K562 (cell line): Measurements from ENCODE around the gene CRYAB. TPM values are rescaled to one million over a fixed set of nuclear protein-coding genes. Genes with fewer than 3 reads are reported as not detected.

Experiments
- ATF7 ChIP-seq: fragments of 450-650 bp; IDR thresholded peaks from 2 replicates; pipeline ENCODE4 v1.7.1; 2014; ENCODE audit warnings: mild to moderate bottlenecking, moderate library complexity
- CTCF ChIP-seq, 3 experiments: IDR thresholded peaks in 2 of 3; conservative IDR thresholded peaks in 1 of 3; 2 replicates each; pipeline ENCODE4 v1.5.1; 2011 to 2012; ENCODE audit warnings: low read length in 3 of 3, mild to moderate bottlenecking in 3 of 3, control low read depth in 2 of 3, improper control_type of control experiment in 1 of 3, inconsistent platforms in 1 of 3, low read depth in 1 of 3, mixed read lengths in 1 of 3, moderate library complexity in 1 of 3; ENCODE audit not compliant: insufficient read depth in 2 of 3
- E2F6 ChIP-seq, 2 experiments: IDR thresholded peaks; 2 replicates each; pipeline ENCODE4 v1.6.1; 2011; ENCODE audit warnings: borderline replicate concordance in 1 of 2, control low read depth in 1 of 2, low read depth in 1 of 2, low read length in 1 of 2, mild to moderate bottlenecking in 1 of 2, mixed read lengths in 1 of 2, moderate library complexity in 1 of 2; ENCODE audit not compliant: insufficient read depth in 1 of 2, insufficient read length in 1 of 2, poor library complexity in 1 of 2, severe bottlenecking in 1 of 2; ENCODE audit errors: extremely low read depth in 1 of 2
- FOXK1 ChIP-seq: sonication (generic); formaldehyde crosslinking; IDR thresholded peaks from 2 replicates; pipeline ENCODE4 v1.8.0; 2022; ENCODE audit warnings: missing genetic modification reagents, mild to moderate bottlenecking, borderline replicate concordance
- ID3 ChIP-seq, 2 experiments: fragments of 250-450 bp in 1 of 2; fragments of 450-650 bp in 1 of 2; sonication (Bioruptor Pico) in 1 of 2; IDR thresholded peaks; 2 replicates each; pipeline versions ENCODE4 v1.6.1 to v1.8.0; 2016 to 2021; ENCODE audit warnings: mild to moderate bottlenecking in 2 of 2, moderate library complexity in 2 of 2, missing compliant biosample characterization in 1 of 2, missing genetic modification characterization in 1 of 2
- NEUROD1 ChIP-seq: fragments of 150-350 bp; IDR thresholded peaks from 2 replicates; pipeline ENCODE4 v1.6.1; 2014; ENCODE audit warnings: borderline replicate concordance, low read length, low read depth; ENCODE audit not compliant: partially characterized antibody
- POU5F1 ChIP-seq: fragments of 150-350 bp; IDR thresholded peaks from 2 replicates; pipeline ENCODE4 v1.6.1; 2014; ENCODE audit warnings: borderline replicate concordance, low read length, low read depth, mild to moderate bottlenecking; ENCODE audit not compliant: partially characterized antibody
- SMARCE1 ChIP-seq: fragments of 450-650 bp; IDR thresholded peaks from 2 replicates; pipeline ENCODE4 v1.7.1; 2016; ENCODE audit warnings: mild to moderate bottlenecking
- SRSF3 ChIP-seq: fragments of 200-400 bp; formaldehyde crosslinking; IDR thresholded peaks from 2 replicates; pipeline ENCODE4 v1.6.1; 2016; ENCODE audit warnings: mild to moderate bottlenecking, low read length, moderate library complexity; ENCODE audit not compliant: insufficient read depth
- TAF15 ChIP-seq: fragments of 200-400 bp; formaldehyde crosslinking; IDR thresholded peaks from 2 replicates; pipeline ENCODE4 v1.6.1; 2017; ENCODE audit warnings: mild to moderate bottlenecking, low read depth, low read length, moderate library complexity
- ZBTB40 ChIP-seq, 2 experiments: fragments of 450-650 bp in 1 of 2; sonication (generic) in 1 of 2; formaldehyde crosslinking in 1 of 2; IDR thresholded peaks; 2 replicates each; pipeline versions ENCODE4 v1.7.1 to v1.9.0; 2016 to 2022; ENCODE audit warnings: inconsistent platforms in 1 of 2, mild to moderate bottlenecking in 1 of 2, missing genetic modification reagents in 1 of 2
- polyA plus RNA-seq, 8 experiments: library from polyadenylated mRNA; depleted of rRNA in 4 of 8; stranded (reverse) in 5 of 8; unstranded in 3 of 8; fragments of >200 nt; fragmentation: Nextera tagmentation in 2 of 8; fragmentation: Illumina TruSeq in 1 of 8; extraction: Ambion mirVana in 2 of 8; extraction: Trizol in 1 of 8; gene quantifications; 2 replicates each; pipeline versions ENCODE4 v1.2.1 to v1.2.3, GENCODE V29; 2011 to 2014; ENCODE audit warnings: inconsistent platforms in 1 of 8, missing spikeins in 1 of 8
- total RNA-seq, 7 experiments: library from RNA; depleted of rRNA in 6 of 7; stranded (reverse); fragments of >200 nt in 6 of 7; fragmentation: Illumina TruSeq in 2 of 7; extraction: Trizol in 2 of 7; gene quantifications; 2 replicates each; pipeline versions ENCODE4 v1.2.1 to v1.2.3, GENCODE V29; 2011 to 2021; ENCODE audit warnings: low replicate concordance in 1 of 7

Gene CRYAB
- total and polyA plus RNA-seq, 9 of the 15 experiments (the other 6 are each of a cell fraction or from before 2014, with no cell fraction given) = 0.83 to 7.5 (median 3.6) TPM

- TF ChIP-seq ZBTB40 (IDR thresholded peaks at IDR 0.05) = 0 out of 2 replicates have a peak, but pooled peaks have one; percentile 6
- no peak for TF ChIP-seq ZBTB40 (CRISPR knock-in tag; IDR thresholded peaks at IDR 0.05)
- TF ChIP-seq ID3 (CRISPR knock-in tag; IDR thresholded peaks at IDR 0.05) = no peak
- 0 out of 2 replicates have a peak, but pooled peaks have one; percentile 15 for TF ChIP-seq ID3 (tag; IDR thresholded peaks at IDR 0.05)
- peak; percentile 57 for TF ChIP-seq ATF7
- peak; percentile 24 to 60 (median 32); a peak in 3 of 6 replicates for TF ChIP-seq CTCF (IDR thresholded peaks at IDR 0.05 in 2 of 3, conservative IDR thresholded peaks at IDR 0.05 in 1 of 3; ENCODE audit: insufficient read depth in 2 of 3, low read depth in 1 of 3, low read length in 3 of 3)
- TF ChIP-seq NEUROD1 = peak; percentile 41
- peak in 1 of 2 experiments; percentile 38 for TF ChIP-seq E2F6 (IDR thresholded peaks at IDR 0.05; ENCODE audit: borderline replicate concordance in 1 of 2, extremely low read depth in 1 of 2, insufficient read depth in 1 of 2, insufficient read length in 1 of 2, low read depth in 1 of 2, low read length in 1 of 2, poor library complexity in 1 of 2, severe bottlenecking in 1 of 2)
- 0 out of 2 replicates have a peak, but pooled peaks have one; percentile 64 for TF ChIP-seq FOXK1 (CRISPR knock-in tag)
- no peak for TF ChIP-seq SMARCE1
- TF ChIP-seq POU5F1 = peak; percentile 79
- no peak for TF ChIP-seq SRSF3
- TF ChIP-seq TAF15 = no peak
These were observed 40.5 kb downstream of the CRYAB start, which contains the start of gene ALG9 (continued) for GRCh38 chr11:111870886-111871692.
